ENCODE measurements around the gene FNTB.

The FNTB gene

DNA sequence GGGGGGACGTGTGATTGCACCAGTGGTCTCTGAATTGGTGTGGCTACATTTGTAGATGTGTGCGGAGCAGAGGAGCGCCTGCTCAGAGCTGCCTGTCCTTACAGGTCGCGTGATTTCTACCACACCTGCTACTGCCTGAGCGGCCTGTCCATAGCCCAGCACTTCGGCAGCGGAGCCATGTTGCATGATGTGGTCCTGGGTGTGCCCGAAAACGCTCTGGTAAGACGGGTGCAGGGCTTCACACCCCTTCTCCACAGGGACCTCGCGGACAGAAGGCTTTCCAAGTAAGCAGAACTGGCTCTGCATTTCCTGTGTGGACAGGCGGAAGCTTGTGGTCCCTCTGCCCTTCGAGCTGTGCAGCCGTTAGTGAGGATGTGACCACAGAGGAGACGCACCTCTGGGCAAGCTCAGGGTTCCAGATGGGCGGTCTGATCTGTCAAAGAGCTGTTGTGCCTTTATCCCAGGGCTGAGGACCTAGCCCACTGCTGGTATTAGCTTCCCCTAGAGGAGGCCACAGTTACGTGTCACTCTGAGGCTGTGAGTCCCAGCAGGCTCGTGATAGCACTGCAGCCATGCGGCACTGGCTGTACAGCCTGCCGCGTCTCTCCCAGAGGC lies 67.9 kb downstream of the FNTB start:
- H3K27ac ChIP-seq = no peak overlapping the region
- TF ChIP-seq CTCF (conservative IDR thresholded peaks at IDR 0.05) = no peak

GRCh38 chr14:65057695-65058094 lies 71.0 kb downstream of the FNTB start:
- no peak overlapping the region for H3K27ac ChIP-seq
- TF ChIP-seq CTCF (conservative IDR thresholded peaks at IDR 0.05) = no peak

GRCh38 chr14:65062096-65063075 lies 75.7 kb downstream of the FNTB start:
- no peak for TF ChIP-seq CTCF (conservative IDR thresholded peaks at IDR 0.05)

DNA sequence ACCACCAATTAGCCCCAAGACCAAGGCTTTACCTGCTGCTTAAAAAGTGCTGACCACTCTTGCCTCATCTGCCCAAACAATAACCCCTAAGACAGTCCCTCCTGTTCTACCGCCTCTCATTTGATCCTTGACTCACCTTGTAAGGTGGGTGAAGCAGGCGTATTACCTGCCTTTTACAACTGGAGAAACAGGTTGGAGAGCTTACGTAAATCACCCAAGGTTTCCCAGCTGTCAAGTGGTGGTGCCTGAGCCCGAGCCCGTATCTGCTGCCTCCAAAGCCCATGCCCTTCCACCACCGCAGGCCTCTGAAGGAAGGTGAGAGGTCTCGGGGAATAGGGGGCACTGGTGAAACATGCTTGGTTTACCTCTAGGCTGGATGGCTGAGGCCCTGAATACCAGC lies 79.0 kb downstream of the FNTB start:
- no peak overlapping the region for H3K27ac ChIP-seq
- no peak for TF ChIP-seq CTCF (conservative IDR thresholded peaks at IDR 0.05)

More at GRCh38 chr14:65062096-65063075, 75.7 kb downstream of the FNTB start:
- no peak overlapping the region for H3K27ac ChIP-seq

DNA sequence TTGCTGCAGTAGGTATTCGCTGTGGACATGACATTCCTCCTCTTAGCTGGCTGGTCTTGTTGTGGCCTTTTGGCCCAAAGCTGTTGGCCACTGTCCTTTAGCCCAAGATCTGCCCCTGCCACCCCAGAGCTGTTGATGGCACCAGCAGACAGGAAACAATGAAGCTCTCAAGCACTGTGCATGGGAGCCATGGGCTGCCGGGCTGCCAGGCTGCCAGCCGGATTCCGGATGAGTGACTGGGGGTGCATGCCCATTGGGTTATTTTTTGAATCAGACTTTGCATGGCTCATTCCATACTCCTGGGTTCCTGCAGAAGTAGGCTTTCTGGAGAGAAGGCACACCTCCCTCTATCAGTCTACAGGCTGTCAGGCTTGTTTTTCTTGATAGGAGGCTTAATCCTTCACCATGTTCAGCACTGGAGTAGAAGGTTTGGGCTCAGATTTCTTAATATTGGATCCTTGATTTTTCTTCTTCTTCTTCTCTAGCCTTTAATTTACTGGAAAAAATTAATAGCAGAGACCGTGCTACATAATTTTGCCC lies 83.2 kb downstream of the FNTB start:
- H3K27ac ChIP-seq = peak overlapping the region; percentile 85
- TF ChIP-seq CTCF (conservative IDR thresholded peaks at IDR 0.05) = no peak

DNA sequence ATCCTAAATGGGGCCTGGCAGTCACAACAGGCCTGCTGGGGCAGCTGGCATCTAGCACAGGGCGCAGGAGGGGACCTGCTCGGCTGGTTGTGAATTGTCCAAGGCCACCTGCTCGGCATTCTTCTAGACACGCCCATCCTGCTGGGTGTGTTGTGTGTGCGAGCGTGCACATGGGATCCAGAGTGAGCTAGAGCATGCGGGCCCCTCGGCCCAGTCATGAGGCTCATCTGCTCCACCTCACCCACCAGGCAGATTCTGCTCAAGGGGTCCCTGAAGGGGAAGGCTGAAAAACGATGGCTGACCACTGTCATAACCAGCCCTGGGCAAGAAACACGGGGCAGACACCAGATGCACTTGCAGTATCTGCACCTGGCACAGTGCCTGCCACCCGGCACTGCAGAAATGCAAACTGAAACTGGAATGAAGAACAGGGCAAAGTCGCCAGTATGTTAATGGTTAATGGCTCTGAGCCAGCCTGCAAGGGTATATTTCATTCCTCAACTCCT lies 83.8 kb downstream of the FNTB start:
- peak overlapping the region; percentile 85 for H3K27ac ChIP-seq

More for the DNA sequence above, 83.8 kb downstream of the FNTB start:
- TF ChIP-seq CTCF (conservative IDR thresholded peaks at IDR 0.05) = no peak
